Thoracic aorta (tissue), 2 donors: Measurements from ENCODE around the gene JAKMIP1. TPM values are rescaled to one million over a fixed set of nuclear protein-coding genes. Genes with fewer than 3 reads are reported as not detected.

Source experiments
- ATAC-seq: fragments of 150-250 bp; one replicate; pipeline ENCODE4 v1.8.0; 2017; ENCODE audit warnings: low read depth; ENCODE audit not compliant: insufficient number of reproducible peaks, low FRiP score
- DNase-seq: peaks from one replicate; pipeline ENCODE4 v3.0.0-alpha.2; 2020; ENCODE audit warnings: low spot score
- H3K27ac ChIP-seq, 2 donors: fragments of 200-600 bp; sonication (generic); 1 replicate in 1 of 2; 2 replicates in 1 of 2; pipeline ENCODE4 v1.5.1; 2016; ENCODE audit warnings: mild to moderate bottlenecking in 2 of 2, moderate library complexity in 2 of 2
- H3K27me3 ChIP-seq: fragments of 200-600 bp; sonication (generic); replicated peaks from 2 replicates; pipeline ENCODE4 v1.6.0; 2016; ENCODE audit warnings: mild to moderate bottlenecking; ENCODE audit not compliant: insufficient read depth
- H3K36me3 ChIP-seq: fragments of 200-600 bp; sonication (generic); one replicate; pipeline ENCODE4 v1.5.1; 2016
- H3K4me1 ChIP-seq, 2 donors: fragments of 200-600 bp; sonication (generic); 1 replicate in 1 of 2; 2 replicates in 1 of 2; pipeline versions ENCODE4 v1.5.1 to v1.6.0; 2016; ENCODE audit warnings: low read depth in 2 of 2, mild to moderate bottlenecking in 1 of 2; ENCODE audit not compliant: control insufficient read depth in 1 of 2
- H3K4me3 ChIP-seq: fragments of 200-600 bp; sonication (generic); 2 replicates; pipeline ENCODE4 v1.5.1; 2016; ENCODE audit warnings: mild to moderate bottlenecking
- H3K9me3 ChIP-seq: fragments of 200-600 bp; sonication (generic); 2 replicates; pipeline ENCODE4 v1.5.1; 2016
- total RNA-seq, 2 donors: library from RNA; depleted of rRNA; stranded (reverse); fragments of >200 nt; gene quantifications; one replicate each; pipeline versions ENCODE4 v1.1.0 to v1.2.3, GENCODE V29; 2016
- TF ChIP-seq, protein P1 (sequence below): fragments of 200-600 bp; sonication (generic); IDR thresholded peaks from one replicate; pipeline ENCODE4 v1.5.1; 2019; ENCODE audit warnings: antibody characterized with exemption

Gene JAKMIP1
- total RNA-seq, 2 donors from 2014 or later = 0.28 to 0.81 TPM

DNA sequence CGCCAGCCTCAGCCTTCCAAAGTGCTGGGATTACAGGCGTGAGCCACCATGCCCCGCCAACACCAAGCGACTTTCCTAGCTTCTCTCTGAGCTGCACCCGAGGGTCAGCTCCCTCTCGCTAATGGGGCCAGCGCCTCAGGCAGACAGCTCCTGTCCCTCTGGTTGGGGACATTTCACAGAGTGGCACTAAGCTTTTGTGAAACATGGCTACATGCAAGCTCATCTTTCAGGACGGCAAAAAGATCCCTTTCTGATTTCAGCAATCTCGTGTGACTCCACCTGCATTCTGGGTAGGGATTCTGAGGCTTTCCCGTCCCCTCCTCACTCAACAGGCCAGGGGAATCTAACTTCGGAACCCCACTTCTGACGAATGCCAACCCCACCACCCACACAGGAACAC is 151.1 kb downstream of the JAKMIP1 start:
- no peak overlapping the region for H3K4me3 ChIP-seq

DNA sequence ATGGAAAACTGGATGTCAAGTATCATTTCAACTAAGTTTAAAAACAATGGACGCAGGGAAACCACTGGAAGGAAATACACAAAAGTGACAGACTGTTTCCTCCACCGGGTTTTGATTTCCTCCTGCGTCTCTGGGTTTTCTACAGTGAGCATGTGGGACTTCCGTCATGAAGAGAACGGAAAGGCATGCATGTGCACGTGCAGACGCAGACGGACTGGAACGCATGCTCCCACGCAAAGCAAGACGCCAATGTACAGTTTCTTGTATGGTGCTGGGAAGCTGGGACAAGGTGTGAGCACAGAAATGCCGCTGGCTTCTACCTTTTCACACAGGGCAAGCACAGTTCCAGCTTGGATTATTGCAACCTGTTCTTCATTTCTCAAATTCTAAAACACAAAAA is 151.8 kb downstream of the JAKMIP1 start:
- Histone ChIP-seq H3K4me1 (no peaks in the 10 kb centered on the region), H3K9me3 (no peaks in the 10 kb centered on the region), H3K27me3 (no peaks in the 10 kb centered on the region), H3K36me3 (no peaks in the 10 kb centered on the region), H3K4me3 (no peak overlapping the region), H3K27ac (no peak overlapping the region)
- ATAC-seq (no peak), DNase-seq (no peak)
- TF ChIP-seq, protein P1, sequence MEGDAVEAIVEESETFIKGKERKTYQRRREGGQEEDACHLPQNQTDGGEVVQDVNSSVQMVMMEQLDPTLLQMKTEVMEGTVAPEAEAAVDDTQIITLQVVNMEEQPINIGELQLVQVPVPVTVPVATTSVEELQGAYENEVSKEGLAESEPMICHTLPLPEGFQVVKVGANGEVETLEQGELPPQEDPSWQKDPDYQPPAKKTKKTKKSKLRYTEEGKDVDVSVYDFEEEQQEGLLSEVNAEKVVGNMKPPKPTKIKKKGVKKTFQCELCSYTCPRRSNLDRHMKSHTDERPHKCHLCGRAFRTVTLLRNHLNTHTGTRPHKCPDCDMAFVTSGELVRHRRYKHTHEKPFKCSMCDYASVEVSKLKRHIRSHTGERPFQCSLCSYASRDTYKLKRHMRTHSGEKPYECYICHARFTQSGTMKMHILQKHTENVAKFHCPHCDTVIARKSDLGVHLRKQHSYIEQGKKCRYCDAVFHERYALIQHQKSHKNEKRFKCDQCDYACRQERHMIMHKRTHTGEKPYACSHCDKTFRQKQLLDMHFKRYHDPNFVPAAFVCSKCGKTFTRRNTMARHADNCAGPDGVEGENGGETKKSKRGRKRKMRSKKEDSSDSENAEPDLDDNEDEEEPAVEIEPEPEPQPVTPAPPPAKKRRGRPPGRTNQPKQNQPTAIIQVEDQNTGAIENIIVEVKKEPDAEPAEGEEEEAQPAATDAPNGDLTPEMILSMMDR = no peak

More for the DNA sequence above, 151.1 kb downstream of the JAKMIP1 start:
- Histone ChIP-seq H3K27me3 (no peaks in the 10 kb centered on the region), H3K4me1 (no peaks in the 10 kb centered on the region), H3K27ac (no peak overlapping the region), H3K36me3 (no peaks in the 10 kb centered on the region), H3K9me3 (no peaks in the 10 kb centered on the region)
- no peak for ATAC-seq
- DNase-seq = no peak
- TF ChIP-seq, protein P1 = no peak

DNA sequence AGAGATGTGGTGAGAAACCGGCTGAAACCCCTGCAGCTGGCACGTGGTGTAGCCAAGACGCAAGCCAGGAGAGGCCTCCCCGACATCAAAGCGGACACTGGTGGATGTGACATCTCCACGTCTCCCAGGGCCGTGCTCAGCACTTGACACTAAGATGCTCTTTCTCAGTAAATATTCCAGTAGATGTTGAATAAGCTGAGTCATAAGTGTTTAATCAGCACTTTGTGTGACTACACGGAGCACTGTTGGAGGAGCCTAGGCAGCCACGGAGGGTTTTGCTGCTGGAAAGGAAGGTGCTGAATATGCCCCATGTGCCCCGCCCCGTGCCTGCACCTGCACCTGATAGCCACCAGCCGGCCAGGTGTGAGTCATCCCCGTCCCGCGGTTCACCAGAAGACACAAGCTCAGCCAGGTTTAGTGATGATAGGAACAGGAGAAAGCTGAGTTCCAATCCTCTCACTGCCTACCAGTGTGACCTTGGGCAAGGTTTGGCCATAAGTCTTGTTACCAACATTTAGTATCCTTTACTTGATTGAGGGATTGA is 153.1 kb downstream of the JAKMIP1 start:
- no peaks in the 10 kb centered on the region for H3K4me1 ChIP-seq
- H3K9me3 ChIP-seq = no peaks in the 10 kb centered on the region
- TF ChIP-seq, protein P1 = no peak
- no peaks in the 10 kb centered on the region for H3K36me3 ChIP-seq
- no peak for ATAC-seq
- H3K4me3 ChIP-seq = no peak overlapping the region
- DNase-seq = no peak
- no peak overlapping the region for H3K27ac ChIP-seq
- H3K27me3 ChIP-seq = no peaks in the 10 kb centered on the region

DNA sequence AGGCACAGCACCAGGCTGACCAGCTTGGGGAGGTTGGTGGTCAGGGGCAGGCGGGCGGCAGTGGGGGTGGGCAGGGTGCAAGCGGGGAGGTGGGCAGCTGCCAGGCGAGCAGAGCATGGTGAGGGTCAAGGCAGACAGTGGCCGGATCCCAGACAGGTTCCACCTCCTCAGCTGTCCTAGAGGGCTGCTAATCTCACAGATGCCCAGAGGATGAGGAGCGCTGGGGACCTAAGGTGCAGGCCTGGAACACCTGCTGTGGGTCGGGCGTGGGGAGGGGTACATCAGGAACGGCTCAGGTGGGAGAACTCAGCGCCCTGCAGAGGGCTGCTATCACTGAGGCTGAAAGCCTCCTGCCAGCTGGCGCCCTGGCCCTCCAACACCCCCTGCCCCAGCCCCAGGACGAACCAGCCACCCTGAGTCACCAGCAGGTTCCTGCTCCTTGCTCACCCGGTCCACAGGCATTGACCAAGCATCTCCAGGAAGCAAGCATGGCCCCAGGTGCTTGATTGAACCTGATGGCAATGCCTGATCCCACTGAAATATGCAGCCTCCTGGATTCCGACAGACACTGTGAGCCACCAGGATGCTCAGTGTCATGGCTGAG is 153.7 kb downstream of the JAKMIP1 start:
- H3K27me3 ChIP-seq = no peaks in the 10 kb centered on the region
- H3K9me3 ChIP-seq = no peaks in the 10 kb centered on the region
- no peaks in the 10 kb centered on the region for H3K4me1 ChIP-seq
- no peaks in the 10 kb centered on the region for H3K36me3 ChIP-seq
- ATAC-seq = no peak
- TF ChIP-seq, protein P1 = no peak
- no peak overlapping the region for H3K4me3 ChIP-seq
- H3K27ac ChIP-seq = no peak overlapping the region
- DNase-seq = no peak

DNA sequence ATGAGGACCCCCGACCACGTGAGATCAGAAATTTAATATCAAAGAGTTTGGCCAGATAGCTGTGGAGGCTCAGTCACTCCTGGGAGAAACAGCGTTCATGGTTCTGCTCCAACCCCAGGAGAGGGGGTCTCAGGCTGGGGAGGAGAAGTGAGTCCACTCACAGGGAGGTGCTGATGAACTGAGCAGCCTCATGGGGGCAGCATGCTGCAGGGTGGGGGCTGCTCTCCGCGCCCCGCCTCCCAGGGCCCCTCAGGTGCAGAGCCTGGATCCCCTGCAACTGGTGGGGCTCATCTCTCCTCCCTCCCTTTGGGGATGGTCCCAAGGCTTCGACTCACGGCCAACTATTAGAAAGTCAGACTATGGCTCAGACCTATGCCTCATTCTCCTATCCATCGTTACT is 155.5 kb downstream of the JAKMIP1 start:
- Histone ChIP-seq H3K27me3 (no peaks in the 10 kb centered on the region), H3K9me3 (no peaks in the 10 kb centered on the region), H3K27ac (no peak overlapping the region), H3K4me1 (no peaks in the 10 kb centered on the region), H3K4me3 (no peak overlapping the region), H3K36me3 (no peaks in the 10 kb centered on the region)
- TF ChIP-seq, protein P1 = no peak
- ATAC-seq (no peak), DNase-seq (no peak)
